Retinal pigment epithelial cell (primary cell): ENCODE results near the gene COL19A1.
A peak's percentile ranks its signal among the peaks of the same experiment; 100 is the strongest.

Experiments used
- DNase-seq: peaks from one replicate; pipeline ENCODE4 v3.0.0-alpha.2; 2010; ENCODE audit warnings: low read depth
- H3K4me3 ChIP-seq: 2 replicates; pipeline ENCODE4 v1.5.1; 2011; ENCODE audit warnings: mild to moderate bottlenecking, low read length, control low read depth, moderate library complexity
- CTCF ChIP-seq: conservative IDR thresholded peaks from 2 replicates; pipeline ENCODE4 v1.5.1; 2011; ENCODE audit warnings: low read depth, low read length, control low read depth, inconsistent platforms

Gene COL19A1

GRCh38 chr6:69825904-69826303 is 40.5 kb upstream of the COL19A1 start:
- no peak for TF ChIP-seq CTCF
- H3K4me3 ChIP-seq, result no peak overlapping the region
- no peak for DNase-seq

- no peak for TF ChIP-seq CTCF
- no peak overlapping the region for H3K4me3 ChIP-seq
- peak; percentile 26 for DNase-seq
These were observed 39.0 kb upstream of the COL19A1 start for GRCh38 chr6:69827276-69827893.

GRCh38 chr6:69832558-69832957 is 33.8 kb upstream of the COL19A1 start:
- H3K4me3 ChIP-seq, result no peak overlapping the region
- no peak for DNase-seq
- TF ChIP-seq CTCF, result no peak

GRCh38 chr6:69835414-69836179 is 30.8 kb upstream of the COL19A1 start:
- H3K4me3 ChIP-seq, result peak overlapping the region; percentile 13
- DNase-seq, result peak; percentile 52
- peak; percentile 91 for TF ChIP-seq CTCF

- DNase-seq, result no peak
- no peak for TF ChIP-seq CTCF
- no peak overlapping the region for H3K4me3 ChIP-seq
These were observed 24.5 kb upstream of the COL19A1 start for GRCh38 chr6:69841862-69842261.

GRCh38 chr6:69843189-69843588 is 23.2 kb upstream of the COL19A1 start:
- no peak overlapping the region for H3K4me3 ChIP-seq
- no peak for TF ChIP-seq CTCF
- no peak for DNase-seq

- DNase-seq, result no peak
- TF ChIP-seq CTCF, result no peak
- no peak overlapping the region for H3K4me3 ChIP-seq
These were observed 20.0 kb upstream of the COL19A1 start for GRCh38 chr6:69846312-69846711.
